Panc1 (cell line): ENCODE data around the gene ARL2BP. TPM values are rescaled to one million over a fixed set of nuclear protein-coding genes. Genes with fewer than 3 reads are reported as not detected.

ENCODE experiments used
- ATAC-seq: fragments of 200-7000 bp; cut with Tn5 transposase; 2 replicates; pipeline ENCODE4 v1.9.1; 2020; ENCODE audit warnings: mild to moderate bottlenecking, moderate library complexity
- BruUV-seq: library from RNA; stranded (reverse); fragments of 400-500 nt; replicated peaks from 2 replicates; lab custom pipeline; 2021; lab: Mats Ljungman, UMichigan
- CTCF ChIA-PET: fragments of 300-600 bp; sonication (Branson Sonifier 250); formaldehyde crosslinking; loops from one replicate; lab custom pipeline; 2022; ENCODE audit warnings: antibody characterized with exemption; lab: Charles Lee
- POLR2A ChIA-PET: fragments of 300-600 bp; sonication (Branson Sonifier 250); formaldehyde crosslinking; loops from one replicate; lab custom pipeline; 2022; ENCODE audit warnings: antibody characterized with exemption; lab: Charles Lee
- DNase-seq: peaks from one replicate; pipeline ENCODE4 v3.0.0-alpha.2; 2010; ENCODE audit warnings: low read depth, low spot score
- H3K27ac ChIP-seq: 2 replicates; pipeline ENCODE4 v1.5.1; 2011; ENCODE audit warnings: mild to moderate bottlenecking, low read length, inconsistent platforms
- H3K27me3 ChIP-seq: fragments of 200-500 bp; sonication (Bioruptor generic); 2 replicates; pipeline ENCODE4 v1.6.0; 2014; ENCODE audit warnings: low read length, inconsistent platforms; ENCODE audit not compliant: control insufficient read depth, insufficient read depth
- H3K36me3 ChIP-seq: fragments of 200-500 bp; sonication (Bioruptor generic); 2 replicates; pipeline ENCODE4 v1.5.1; 2014; ENCODE audit warnings: inconsistent platforms, mild to moderate bottlenecking, low read length, moderate library complexity; ENCODE audit not compliant: control insufficient read depth, insufficient read depth
- H3K4me1 ChIP-seq: 2 replicates; pipeline ENCODE4 v1.5.1; 2011; ENCODE audit warnings: inconsistent platforms, mild to moderate bottlenecking, low read length, moderate library complexity; ENCODE audit not compliant: control insufficient read depth, insufficient read depth
- H3K4me3 ChIP-seq, 2 experiments: 2 replicates each; pipeline ENCODE4 v1.5.1; 2011 to 2012; ENCODE audit warnings: low read depth in 2 of 2, low read length in 2 of 2, mild to moderate bottlenecking in 2 of 2, inconsistent platforms in 1 of 2, moderate library complexity in 1 of 2
- H3K9me3 ChIP-seq: fragments of 200-500 bp; sonication (Bioruptor generic); 2 replicates; pipeline ENCODE4 v1.5.1; 2014; ENCODE audit warnings: low read depth, mild to moderate bottlenecking, inconsistent platforms, low read length, moderate library complexity; ENCODE audit not compliant: control insufficient read depth, insufficient read depth
- POLR2AphosphoS5 ChIP-seq: IDR thresholded peaks from 2 replicates; pipeline ENCODE4 v1.6.1; 2012; ENCODE audit warnings: mild to moderate bottlenecking, low read depth, low read length, moderate library complexity
- SIN3A ChIP-seq: IDR thresholded peaks from 2 replicates; pipeline ENCODE4 v1.6.1; 2012; ENCODE audit warnings: low read depth, mild to moderate bottlenecking, low read length, moderate library complexity, borderline replicate concordance; ENCODE audit not compliant: insufficient read depth
- TCF7L2 ChIP-seq: IDR thresholded peaks from 2 replicates; pipeline ENCODE4 v1.6.1; 2011; ENCODE audit warnings: mild to moderate bottlenecking, low read depth, low read length, inconsistent platforms
- in situ Hi-C: cut with HindIII; loops from 2 replicates; pipeline ENCODE4 v1.10.0; 2016; ENCODE audit warnings: low sequenced_read_pairs, low pct_unique_long_range_greater_than_20kb
- intact Hi-C: fragments of 100-400 bp; cut with micrococcal nuclease; formaldehyde crosslinking; loops from one replicate; pipeline ENCODE4 v1.10.0; 2022; ENCODE audit not compliant: unreplicated experiment
- total RNA-seq: library from RNA; stranded (reverse); gene quantifications from one replicate; pipeline ENCODE4 v1.2.1, GENCODE V29; 2021; ENCODE audit not compliant: unreplicated experiment
- TF ChIP-seq, protein P1 (sequence below), 2 experiments: IDR thresholded peaks; 2 replicates each; pipeline ENCODE4 v1.6.1; 2011 to 2012; ENCODE audit warnings: low read depth in 2 of 2, control low read depth in 1 of 2, low read length in 1 of 2, mild to moderate bottlenecking in 1 of 2, moderate library complexity in 1 of 2; ENCODE audit not compliant: insufficient read depth in 1 of 2
- TF ChIP-seq, protein P2 (sequence below): fragments of 450-650 bp; IDR thresholded peaks from 2 replicates; pipeline ENCODE4 v1.5.1; 2017; ENCODE audit warnings: mild to moderate bottlenecking

The ARL2BP gene
- total RNA-seq, 1 experiment from 2014 or later = 47.7 TPM

DNA sequence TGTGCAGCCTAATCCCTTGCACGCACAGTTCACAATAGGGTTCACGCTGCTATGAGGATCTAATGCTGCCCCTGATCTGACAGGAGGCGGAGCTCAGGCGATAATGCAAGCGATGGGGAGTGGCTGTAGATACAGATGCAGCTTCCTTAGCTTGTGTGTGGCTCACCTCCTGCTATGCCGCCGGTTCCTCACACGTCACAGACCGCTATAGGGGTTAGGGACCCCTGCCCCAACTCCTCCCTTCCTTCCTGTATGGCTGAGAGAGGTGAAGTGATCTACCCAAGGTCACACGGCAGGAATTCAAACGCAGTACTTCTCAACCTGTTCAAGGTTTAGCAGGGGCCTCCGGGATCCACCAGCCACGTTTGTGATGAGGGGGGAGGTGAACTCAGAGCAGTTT, 52.8 kb downstream of the ARL2BP start:
- ATAC-seq = no peak
- no peaks in the 10 kb centered on the region for H3K9me3 ChIP-seq
- no peak overlapping the region for H3K4me3 ChIP-seq
- POLR2A ChIA-PET = no interaction called here
- no peak for DNase-seq
- in situ Hi-C loops = no loop called here
- no peaks in the 10 kb centered on the region for H3K27me3 ChIP-seq
- intact Hi-C loops = loop anchor here (10.0 kb wide), 2 partner anchors 433 to 1727 kb away; partner anchors contain the start of gene SLC12A3
- CTCF ChIA-PET = no interaction called here
- no peaks in the 10 kb centered on the region for H3K36me3 ChIP-seq
- H3K4me1 ChIP-seq = no peaks in the 10 kb centered on the region
- BruUV-seq = no TSS peak
- TF ChIP-seq, protein P1, sequence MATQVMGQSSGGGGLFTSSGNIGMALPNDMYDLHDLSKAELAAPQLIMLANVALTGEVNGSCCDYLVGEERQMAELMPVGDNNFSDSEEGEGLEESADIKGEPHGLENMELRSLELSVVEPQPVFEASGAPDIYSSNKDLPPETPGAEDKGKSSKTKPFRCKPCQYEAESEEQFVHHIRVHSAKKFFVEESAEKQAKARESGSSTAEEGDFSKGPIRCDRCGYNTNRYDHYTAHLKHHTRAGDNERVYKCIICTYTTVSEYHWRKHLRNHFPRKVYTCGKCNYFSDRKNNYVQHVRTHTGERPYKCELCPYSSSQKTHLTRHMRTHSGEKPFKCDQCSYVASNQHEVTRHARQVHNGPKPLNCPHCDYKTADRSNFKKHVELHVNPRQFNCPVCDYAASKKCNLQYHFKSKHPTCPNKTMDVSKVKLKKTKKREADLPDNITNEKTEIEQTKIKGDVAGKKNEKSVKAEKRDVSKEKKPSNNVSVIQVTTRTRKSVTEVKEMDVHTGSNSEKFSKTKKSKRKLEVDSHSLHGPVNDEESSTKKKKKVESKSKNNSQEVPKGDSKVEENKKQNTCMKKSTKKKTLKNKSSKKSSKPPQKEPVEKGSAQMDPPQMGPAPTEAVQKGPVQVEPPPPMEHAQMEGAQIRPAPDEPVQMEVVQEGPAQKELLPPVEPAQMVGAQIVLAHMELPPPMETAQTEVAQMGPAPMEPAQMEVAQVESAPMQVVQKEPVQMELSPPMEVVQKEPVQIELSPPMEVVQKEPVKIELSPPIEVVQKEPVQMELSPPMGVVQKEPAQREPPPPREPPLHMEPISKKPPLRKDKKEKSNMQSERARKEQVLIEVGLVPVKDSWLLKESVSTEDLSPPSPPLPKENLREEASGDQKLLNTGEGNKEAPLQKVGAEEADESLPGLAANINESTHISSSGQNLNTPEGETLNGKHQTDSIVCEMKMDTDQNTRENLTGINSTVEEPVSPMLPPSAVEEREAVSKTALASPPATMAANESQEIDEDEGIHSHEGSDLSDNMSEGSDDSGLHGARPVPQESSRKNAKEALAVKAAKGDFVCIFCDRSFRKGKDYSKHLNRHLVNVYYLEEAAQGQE (IDR thresholded peaks at IDR 0.05; ENCODE audit: insufficient read depth in 1 of 2, low read depth in 2 of 2, low read length in 1 of 2) = no peak
- TF ChIP-seq SIN3A (no peak), POLR2AphosphoS5 (no peak), TCF7L2 (no peak)
- TF ChIP-seq, protein P2, sequence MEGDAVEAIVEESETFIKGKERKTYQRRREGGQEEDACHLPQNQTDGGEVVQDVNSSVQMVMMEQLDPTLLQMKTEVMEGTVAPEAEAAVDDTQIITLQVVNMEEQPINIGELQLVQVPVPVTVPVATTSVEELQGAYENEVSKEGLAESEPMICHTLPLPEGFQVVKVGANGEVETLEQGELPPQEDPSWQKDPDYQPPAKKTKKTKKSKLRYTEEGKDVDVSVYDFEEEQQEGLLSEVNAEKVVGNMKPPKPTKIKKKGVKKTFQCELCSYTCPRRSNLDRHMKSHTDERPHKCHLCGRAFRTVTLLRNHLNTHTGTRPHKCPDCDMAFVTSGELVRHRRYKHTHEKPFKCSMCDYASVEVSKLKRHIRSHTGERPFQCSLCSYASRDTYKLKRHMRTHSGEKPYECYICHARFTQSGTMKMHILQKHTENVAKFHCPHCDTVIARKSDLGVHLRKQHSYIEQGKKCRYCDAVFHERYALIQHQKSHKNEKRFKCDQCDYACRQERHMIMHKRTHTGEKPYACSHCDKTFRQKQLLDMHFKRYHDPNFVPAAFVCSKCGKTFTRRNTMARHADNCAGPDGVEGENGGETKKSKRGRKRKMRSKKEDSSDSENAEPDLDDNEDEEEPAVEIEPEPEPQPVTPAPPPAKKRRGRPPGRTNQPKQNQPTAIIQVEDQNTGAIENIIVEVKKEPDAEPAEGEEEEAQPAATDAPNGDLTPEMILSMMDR = no peak
- no peak overlapping the region for H3K27ac ChIP-seq

DNA sequence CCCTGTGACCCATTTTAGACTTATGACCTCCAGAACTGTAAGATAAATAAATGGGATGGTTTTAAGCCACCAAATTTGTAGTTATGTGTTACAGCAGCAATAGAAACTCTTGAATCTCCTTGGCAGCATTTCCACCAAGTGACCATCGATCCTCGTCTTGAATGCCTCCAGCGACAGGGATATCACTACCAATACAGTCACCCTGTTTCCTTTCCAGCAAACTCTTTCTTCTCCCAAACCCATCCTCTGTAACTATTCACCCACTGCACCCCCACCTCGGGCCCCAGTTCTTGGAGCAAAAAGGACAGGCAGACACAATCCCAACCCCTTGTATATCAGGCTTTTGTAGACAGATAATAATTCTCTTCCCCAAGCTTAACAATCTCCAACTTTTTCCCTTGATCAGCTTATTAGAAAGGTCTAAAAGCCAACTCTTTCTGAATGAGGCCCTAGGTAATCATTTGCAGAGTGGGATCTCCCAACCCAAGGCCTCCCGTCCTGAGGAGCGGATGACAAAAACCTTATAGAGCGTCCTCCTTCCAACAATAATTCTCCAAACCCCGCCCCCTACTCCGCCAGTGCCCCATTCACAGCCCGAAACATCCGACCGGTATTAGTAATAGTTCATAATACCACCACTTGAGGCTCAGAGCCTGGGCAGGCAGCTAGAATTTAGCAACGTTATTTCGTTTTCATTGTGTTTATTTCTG, 54.1 kb downstream of the ARL2BP start:
- peak overlapping the region; percentile 61 to 76 for H3K4me3 ChIP-seq
- TF ChIP-seq, protein P1 (IDR thresholded peaks at IDR 0.05; ENCODE audit: insufficient read depth in 1 of 2, low read depth in 2 of 2, low read length in 1 of 2) = no peak
- TF ChIP-seq, protein P2 = no peak
- TF ChIP-seq TCF7L2 (no peak), POLR2AphosphoS5 (no peak), SIN3A (no peak)
- H3K9me3 ChIP-seq = no peaks in the 10 kb centered on the region
- no TSS peak for BruUV-seq
- POLR2A ChIA-PET = no interaction called here
- H3K27me3 ChIP-seq = no peaks in the 10 kb centered on the region
- in situ Hi-C loops = no loop called here
- no peaks in the 10 kb centered on the region for H3K36me3 ChIP-seq
- DNase-seq (no peak), ATAC-seq (peak; percentile 54)
- H3K4me1 ChIP-seq = no peaks in the 10 kb centered on the region
- H3K27ac ChIP-seq = peak overlapping the region; percentile 72
- intact Hi-C loops = loop anchor here (10.0 kb wide), 2 partner anchors 434 to 1726 kb away; partner anchors contain the start of gene SLC12A3
- CTCF ChIA-PET = no interaction called here
